Upper lobe of left lung (tissue), 4 donors: ENCODE measurements around the gene CES4A.

ENCODE experiments used
- CTCF ChIP-seq, 6 experiments: fragments of 450-650 bp in 4 of 6; fragments of 200-600 bp in 2 of 6; sonication (generic) in 2 of 6; IDR thresholded peaks; one replicate each; pipeline ENCODE4 v1.5.1; 2016 to 2019; ENCODE audit warnings: antibody characterized with exemption in 6 of 6
- POLR2A ChIP-seq, 4 donors: fragments of 450-650 bp; IDR thresholded peaks; one replicate each; pipeline ENCODE4 v1.5.1; 2016 to 2017; ENCODE audit warnings: antibody characterized with exemption in 4 of 4, mild to moderate bottlenecking in 2 of 4

- TF ChIP-seq CTCF (IDR thresholded peaks at IDR 0.05) (no peak), POLR2A (IDR thresholded peaks at IDR 0.05) (no peak)
These were observed 13.0 kb upstream of the CES4A start for GRCh38 chr16:66975302-66975893.
